Measurements from ENCODE around the gene LAYN. TPM values are rescaled to one million over a fixed set of nuclear protein-coding genes. Genes with fewer than 3 reads are reported as not detected.

Gene LAYN
- total RNA-seq = 21.1 TPM

GRCh38 chr11:111540114-111540936 is at the start of gene LAYN:
Gene LAYN (plus strand): TSS chr11:111540720. CDS start chr11:111540844, 124 bp downstream.
- DNase-seq = peak; percentile 63

GRCh38 chr11:111494040-111494439 is 46.5 kb upstream of the LAYN start:
- DNase-seq = no peak

GRCh38 chr11:111499483-111499882 is 41.0 kb upstream of the LAYN start:
- DNase-seq = no peak

- DNase-seq = no peak
These were observed 40.0 kb upstream of the LAYN start for GRCh38 chr11:111500481-111500880.

GRCh38 chr11:111502611-111503010 is 37.9 kb upstream of the LAYN start:
- no peak for DNase-seq

GRCh38 chr11:111510311-111510710 is 30.2 kb upstream of the LAYN start:
- DNase-seq = no peak

- DNase-seq = peak; percentile 34
These were observed 28.0 kb upstream of the LAYN start, which contains the start of gene BTG4 for GRCh38 chr11:111512296-111513239. Gene BTG4 (minus strand): TSS chr11:111512386. CDS start chr11:111498776, 13,610 bp downstream.

- peak; percentile 8 for DNase-seq
These were observed 27.3 kb upstream of the LAYN start for GRCh38 chr11:111513240-111513605.

GRCh38 chr11:111514216-111515031 is 26.1 kb upstream of the LAYN start, which contains the start of gene HOATZ:
Gene HOATZ (plus strand): TSS chr11:111514778. CDS start chr11:111514785, 7 bp downstream.
- peak; percentile 48 for DNase-seq

- no peak for DNase-seq
These were observed 24.9 kb upstream of the LAYN start for GRCh38 chr11:111515591-111515990.

GRCh38 chr11:111518668-111519067 is 21.9 kb upstream of the LAYN start:
- no peak for DNase-seq

- no peak for DNase-seq
These were observed 20.0 kb upstream of the LAYN start for GRCh38 chr11:111520560-111520959.

GRCh38 chr11:111521135-111521534 is 19.4 kb upstream of the LAYN start:
- DNase-seq = no peak

- no peak for DNase-seq
These were observed 18.1 kb upstream of the LAYN start for GRCh38 chr11:111522426-111522825.

GRCh38 chr11:111523343-111523742 is 17.2 kb upstream of the LAYN start:
- DNase-seq = no peak

GRCh38 chr11:111524056-111524455 is 16.5 kb upstream of the LAYN start:
- DNase-seq = no peak

GRCh38 chr11:111525456-111525855 is 15.1 kb upstream of the LAYN start:
- no peak for DNase-seq

GRCh38 chr11:111526501-111526900 is 14.0 kb upstream of the LAYN start:
- DNase-seq = no peak

GRCh38 chr11:111527279-111527678 is 13.2 kb upstream of the LAYN start:
- no peak for DNase-seq

GRCh38 chr11:111528557-111528956 is 12.0 kb upstream of the LAYN start:
- DNase-seq = no peak

GRCh38 chr11:111530091-111530490 is 10.4 kb upstream of the LAYN start:
- no peak for DNase-seq

- DNase-seq = no peak
These were observed 9.4 kb upstream of the LAYN start for GRCh38 chr11:111531136-111531535.
